DOHH2 (cell line): Measurements from ENCODE around the gene PDGFC.

Experiments
- H3F3A ChIP-seq: fragments of 200-600 bp; sonication (generic), shearing (Covaris generic); 2 replicates; pipeline ENCODE4 v1.6.0; 2016; ENCODE audit warnings: antibody characterized with exemption, mild to moderate bottlenecking; ENCODE audit not compliant: control insufficient read depth, insufficient read depth
- H3K27ac ChIP-seq: fragments of 200-600 bp; sonication (generic); 2 replicates; pipeline ENCODE4 v1.5.1; 2014; ENCODE audit warnings: low read depth, mild to moderate bottlenecking, low read length, moderate library complexity
- H3K27me3 ChIP-seq: fragments of 200-600 bp; sonication (generic); 2 replicates; pipeline ENCODE4 v1.6.1; 2014; ENCODE audit warnings: mild to moderate bottlenecking, low read length, mixed read lengths; ENCODE audit not compliant: control insufficient read depth
- H3K36me3 ChIP-seq: fragments of 200-600 bp; sonication (generic); 2 replicates; pipeline ENCODE4 v1.6.1; 2014; ENCODE audit warnings: mild to moderate bottlenecking, low read length, moderate library complexity, mixed read lengths; ENCODE audit not compliant: control insufficient read depth
- H3K4me1 ChIP-seq: fragments of 200-600 bp; sonication (generic); 2 replicates; pipeline ENCODE4 v1.6.1; 2014; ENCODE audit warnings: mild to moderate bottlenecking, low read length, mixed read lengths; ENCODE audit not compliant: control insufficient read depth
- H3K4me2 ChIP-seq: fragments of 200-600 bp; sonication (generic); 2 replicates; pipeline ENCODE4 v1.6.0; 2014; ENCODE audit warnings: mild to moderate bottlenecking, low read length, moderate library complexity
- H3K4me3 ChIP-seq: fragments of 200-600 bp; sonication (generic); 2 replicates; pipeline ENCODE4 v1.5.1; 2014; ENCODE audit warnings: mild to moderate bottlenecking, low read length, mixed read lengths
- H3K79me2 ChIP-seq: fragments of 200-600 bp; sonication (generic); 2 replicates; pipeline ENCODE4 v1.6.1; 2014; ENCODE audit warnings: mild to moderate bottlenecking, low read length, mixed read lengths; ENCODE audit not compliant: control insufficient read depth
- H3K9me2 ChIP-seq: fragments of 200-600 bp; sonication (generic); replicated peaks from 2 replicates; pipeline ENCODE4 v1.6.1; 2014; ENCODE audit warnings: mild to moderate bottlenecking, low read length, mixed read lengths; ENCODE audit not compliant: control insufficient read depth
- H3K9me3 ChIP-seq: fragments of 200-600 bp; sonication (generic); 2 replicates; pipeline ENCODE4 v1.6.1; 2014; ENCODE audit warnings: antibody characterized with exemption, low read length, mixed read lengths; ENCODE audit not compliant: control insufficient read depth, insufficient read depth
- H4K20me1 ChIP-seq: fragments of 200-600 bp; sonication (generic); 2 replicates; pipeline ENCODE4 v1.6.0; 2014; ENCODE audit warnings: low read depth, mild to moderate bottlenecking, antibody characterized with exemption, low read length, moderate library complexity; ENCODE audit not compliant: control insufficient read depth, insufficient read depth
- EZH2phosphoT487 ChIP-seq: fragments of 200-600 bp; sonication (generic); IDR thresholded peaks from 2 replicates; pipeline ENCODE4 v1.6.1; 2017; ENCODE audit warnings: borderline replicate concordance, mild to moderate bottlenecking, antibody characterized with exemption, low read length, moderate library complexity, mixed read lengths
- TF ChIP-seq, protein P1 (sequence below): fragments of 200-600 bp; sonication (generic); IDR thresholded peaks from one replicate; pipeline ENCODE4 v1.5.1; 2014; ENCODE audit warnings: antibody characterized with exemption, mild to moderate bottlenecking, low read depth, low read length; ENCODE audit not compliant: poor library complexity, severe bottlenecking

Gene PDGFC

DNA sequence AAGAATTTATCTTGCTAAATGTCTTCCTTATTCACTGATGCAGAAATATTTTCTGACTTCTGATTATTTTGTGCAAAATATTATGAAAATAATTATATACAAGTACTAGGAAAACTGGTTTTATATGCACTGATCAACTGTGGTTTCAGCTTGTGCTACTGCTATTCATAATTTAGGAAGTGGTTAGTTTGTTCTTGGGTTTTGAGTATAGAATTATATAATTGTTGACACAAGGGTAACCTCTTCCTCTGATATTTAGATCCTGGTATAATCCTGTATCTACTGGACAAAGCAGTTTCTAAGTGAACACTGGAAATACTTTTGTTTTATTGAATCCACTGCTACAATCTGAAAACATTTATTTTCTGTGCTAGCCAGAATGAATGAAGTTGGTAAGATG is 182.8 kb downstream of the PDGFC start:
- Histone ChIP-seq H3K4me3 (no peak overlapping the region), H3K27ac (no peak overlapping the region), H3F3A (no peaks in the 10 kb centered on the region), H3K4me2 (no peak overlapping the region), H4K20me1 (no peaks in the 10 kb centered on the region), H3K9me2 (no peaks in the 10 kb centered on the region), H3K9me3 (no peaks in the 10 kb centered on the region), H3K36me3 (no peaks in the 10 kb centered on the region), H3K27me3 (no peaks in the 10 kb centered on the region), H3K4me1 (no peaks in the 10 kb centered on the region), H3K79me2 (no peaks in the 10 kb centered on the region)
- TF ChIP-seq EZH2phosphoT487 = no peak
- TF ChIP-seq, protein P1, sequence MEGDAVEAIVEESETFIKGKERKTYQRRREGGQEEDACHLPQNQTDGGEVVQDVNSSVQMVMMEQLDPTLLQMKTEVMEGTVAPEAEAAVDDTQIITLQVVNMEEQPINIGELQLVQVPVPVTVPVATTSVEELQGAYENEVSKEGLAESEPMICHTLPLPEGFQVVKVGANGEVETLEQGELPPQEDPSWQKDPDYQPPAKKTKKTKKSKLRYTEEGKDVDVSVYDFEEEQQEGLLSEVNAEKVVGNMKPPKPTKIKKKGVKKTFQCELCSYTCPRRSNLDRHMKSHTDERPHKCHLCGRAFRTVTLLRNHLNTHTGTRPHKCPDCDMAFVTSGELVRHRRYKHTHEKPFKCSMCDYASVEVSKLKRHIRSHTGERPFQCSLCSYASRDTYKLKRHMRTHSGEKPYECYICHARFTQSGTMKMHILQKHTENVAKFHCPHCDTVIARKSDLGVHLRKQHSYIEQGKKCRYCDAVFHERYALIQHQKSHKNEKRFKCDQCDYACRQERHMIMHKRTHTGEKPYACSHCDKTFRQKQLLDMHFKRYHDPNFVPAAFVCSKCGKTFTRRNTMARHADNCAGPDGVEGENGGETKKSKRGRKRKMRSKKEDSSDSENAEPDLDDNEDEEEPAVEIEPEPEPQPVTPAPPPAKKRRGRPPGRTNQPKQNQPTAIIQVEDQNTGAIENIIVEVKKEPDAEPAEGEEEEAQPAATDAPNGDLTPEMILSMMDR = no peak

DNA sequence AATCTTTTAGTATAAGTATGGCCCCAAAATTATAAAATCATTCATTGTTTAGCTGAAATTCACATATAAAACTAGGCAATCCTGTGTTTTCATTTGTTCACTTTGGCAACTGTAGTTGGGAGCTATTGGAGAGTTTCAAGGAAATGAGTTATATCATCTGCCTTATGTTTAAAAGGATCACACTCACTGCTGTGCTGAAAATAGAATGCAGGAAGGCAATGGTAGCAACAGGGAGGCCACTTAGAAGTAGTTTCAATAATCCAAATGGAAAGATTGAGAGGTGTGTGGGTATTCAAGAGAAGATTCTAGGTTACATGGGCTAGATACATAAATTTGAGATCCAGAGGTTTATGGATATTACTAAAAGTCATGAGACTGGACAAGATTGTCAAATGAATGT is 184.9 kb downstream of the PDGFC start:
- Histone ChIP-seq H3K79me2 (no peaks in the 10 kb centered on the region), H3K4me1 (no peaks in the 10 kb centered on the region), H3K9me2 (no peaks in the 10 kb centered on the region), H3K36me3 (no peaks in the 10 kb centered on the region), H3K9me3 (no peaks in the 10 kb centered on the region), H3F3A (no peaks in the 10 kb centered on the region), H3K4me2 (no peak overlapping the region), H3K27ac (no peak overlapping the region), H3K27me3 (no peaks in the 10 kb centered on the region), H3K4me3 (no peak overlapping the region), H4K20me1 (no peaks in the 10 kb centered on the region)
- TF ChIP-seq, protein P1 = no peak
- TF ChIP-seq EZH2phosphoT487 = no peak

DNA sequence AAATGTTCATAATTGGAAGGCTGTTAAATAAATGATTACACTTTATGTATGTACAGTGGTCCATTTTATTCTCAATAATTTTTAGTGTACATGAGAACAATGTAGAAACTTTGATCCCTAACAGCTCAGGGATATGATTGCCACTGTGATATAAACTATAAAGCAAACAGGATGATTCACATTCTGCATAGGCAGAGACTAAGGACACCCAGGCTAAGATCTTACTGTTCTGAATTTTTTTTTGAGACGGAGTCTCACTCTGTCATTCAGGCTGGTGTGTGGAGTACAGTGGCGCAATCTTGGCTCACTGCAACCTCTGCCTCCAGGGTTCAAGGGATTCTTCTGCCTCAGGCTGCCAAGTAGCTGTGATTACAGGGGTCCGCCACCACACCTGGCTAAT is 186.6 kb downstream of the PDGFC start:
- H3K9me3 ChIP-seq = no peaks in the 10 kb centered on the region
- no peak overlapping the region for H3K27ac ChIP-seq
- H3K4me3 ChIP-seq = no peak overlapping the region
- TF ChIP-seq EZH2phosphoT487 = no peak
- TF ChIP-seq, protein P1 = no peak
- no peaks in the 10 kb centered on the region for H3K79me2 ChIP-seq
- no peaks in the 10 kb centered on the region for H3K9me2 ChIP-seq
- no peaks in the 10 kb centered on the region for H3F3A ChIP-seq
- H3K36me3 ChIP-seq = no peaks in the 10 kb centered on the region
- H4K20me1 ChIP-seq = no peaks in the 10 kb centered on the region
- no peaks in the 10 kb centered on the region for H3K4me1 ChIP-seq
- no peaks in the 10 kb centered on the region for H3K27me3 ChIP-seq
- H3K4me2 ChIP-seq = no peak overlapping the region

DNA sequence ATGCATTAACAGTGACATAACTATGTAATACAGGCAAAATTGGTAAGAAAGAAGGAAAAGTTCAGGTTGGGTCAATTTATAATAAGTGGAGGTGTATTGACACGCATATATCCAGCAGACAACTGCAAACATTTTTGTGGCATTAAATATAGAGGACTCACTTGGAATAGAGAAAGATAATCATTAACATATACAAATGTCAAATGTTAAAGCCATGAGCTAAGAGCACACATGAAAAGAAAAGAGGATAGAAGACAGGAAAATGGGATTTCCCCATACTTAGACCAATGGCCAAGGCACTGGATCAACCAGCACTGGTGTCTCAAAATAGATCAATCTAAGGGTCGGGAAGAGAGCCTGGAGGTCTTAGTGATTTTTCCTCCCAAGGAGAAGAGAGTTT is 187.6 kb downstream of the PDGFC start:
- Histone ChIP-seq H3K4me3 (no peak overlapping the region), H4K20me1 (no peaks in the 10 kb centered on the region), H3K27ac (no peak overlapping the region), H3K79me2 (no peaks in the 10 kb centered on the region), H3K4me2 (no peak overlapping the region), H3K27me3 (no peaks in the 10 kb centered on the region), H3K36me3 (no peaks in the 10 kb centered on the region), H3K9me2 (no peaks in the 10 kb centered on the region), H3F3A (no peaks in the 10 kb centered on the region), H3K4me1 (no peaks in the 10 kb centered on the region), H3K9me3 (no peaks in the 10 kb centered on the region)
- TF ChIP-seq, protein P1 = no peak
- TF ChIP-seq EZH2phosphoT487 = no peak
